Skeletal muscle cell (primary cell): ENCODE data around the gene C2CD2L.
"Not testable (repeated sequence)": the region's sequence is repeated elsewhere in the genome, so short reads cannot be mapped to it uniquely, and the experiment has no call there.

Source experiments
- DNase-seq: peaks from one replicate; pipeline ENCODE4 v3.0.0-alpha.2; 2010; ENCODE audit warnings: low read depth
- H3K4me3 ChIP-seq: 2 replicates; pipeline ENCODE4 v1.5.1; 2011; ENCODE audit warnings: low read depth, mild to moderate bottlenecking, control low read depth, low read length, moderate library complexity

C2CD2L gene

DNA sequence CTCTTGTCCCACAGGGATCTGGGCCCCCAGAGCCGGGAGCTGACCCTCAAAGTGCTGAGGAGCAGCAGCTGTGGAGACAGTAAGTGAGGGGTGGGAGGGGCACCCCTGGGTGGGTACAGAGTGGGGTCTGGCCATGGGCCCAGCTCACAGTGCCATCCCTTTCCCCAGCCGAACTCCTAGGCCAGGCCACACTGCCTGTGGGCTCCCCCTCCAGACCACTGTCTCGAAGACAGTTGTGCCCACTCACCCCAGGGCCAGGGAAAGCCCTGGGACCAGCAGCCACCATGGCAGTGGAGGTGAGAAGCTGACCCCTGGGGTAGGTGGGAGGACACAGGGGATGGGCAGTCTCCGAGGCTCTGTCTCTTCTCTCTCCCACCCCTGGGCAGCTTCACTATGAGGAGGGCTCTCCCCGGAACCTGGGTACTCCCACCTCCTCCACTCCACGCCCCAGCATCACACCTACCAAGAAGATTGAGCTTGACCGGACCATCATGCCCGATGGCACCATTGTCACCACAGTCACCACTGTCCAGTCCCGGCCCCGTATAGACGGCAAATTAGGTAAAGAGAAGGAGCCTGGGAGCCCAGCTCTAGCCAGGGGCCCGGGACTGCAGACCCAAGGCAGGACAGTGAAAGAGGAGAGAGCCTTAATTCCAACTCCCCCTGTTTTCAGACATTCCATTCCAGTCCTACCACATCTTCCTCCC, 5.3 kb downstream of the C2CD2L start:
- no peak overlapping the region for H3K4me3 ChIP-seq
- DNase-seq: no peak

DNA sequence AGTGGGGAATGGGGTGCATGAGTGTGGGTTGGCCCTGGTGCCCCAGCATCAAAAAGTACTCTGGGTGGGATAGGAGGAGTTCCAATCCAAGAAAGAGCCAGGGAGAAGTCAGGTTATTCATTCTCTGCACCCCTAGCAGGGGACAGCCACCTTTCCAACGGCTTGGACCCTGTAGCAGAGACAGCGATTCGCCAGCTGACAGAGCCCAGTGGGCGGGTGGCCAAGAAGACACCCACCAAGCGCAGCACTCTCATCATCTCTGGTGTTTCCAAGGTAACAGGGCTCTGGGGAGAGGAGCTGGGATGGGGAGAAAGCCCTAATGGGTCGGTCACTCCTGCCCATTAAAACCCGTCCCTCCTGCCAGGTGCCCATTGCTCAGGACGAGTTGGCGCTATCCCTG, 6.6 kb downstream of the C2CD2L start:
- no peak overlapping the region for H3K4me3 ChIP-seq
- no peak for DNase-seq

DNA sequence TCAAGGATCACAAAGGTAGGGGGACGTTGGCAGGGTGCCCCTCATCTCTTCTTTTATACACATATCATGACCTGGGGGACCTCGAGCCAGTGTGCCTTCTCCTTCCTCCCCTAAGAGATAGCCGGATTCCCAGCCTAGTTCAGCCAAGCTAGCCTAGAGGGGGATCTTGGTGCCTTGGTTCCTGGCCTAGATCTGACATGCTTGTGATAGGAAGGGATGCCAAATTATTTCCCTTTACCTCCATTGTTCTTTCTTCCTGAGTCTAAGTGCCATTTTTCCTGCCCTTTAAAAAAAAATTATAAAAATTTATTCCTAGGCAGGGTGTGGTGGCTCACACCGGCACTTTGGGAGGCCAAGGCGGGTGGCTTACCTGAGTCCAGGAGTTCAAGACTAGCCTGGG, 7.2 kb downstream of the C2CD2L start:
- no peak for DNase-seq
- H3K4me3 ChIP-seq: no peak overlapping the region

DNA sequence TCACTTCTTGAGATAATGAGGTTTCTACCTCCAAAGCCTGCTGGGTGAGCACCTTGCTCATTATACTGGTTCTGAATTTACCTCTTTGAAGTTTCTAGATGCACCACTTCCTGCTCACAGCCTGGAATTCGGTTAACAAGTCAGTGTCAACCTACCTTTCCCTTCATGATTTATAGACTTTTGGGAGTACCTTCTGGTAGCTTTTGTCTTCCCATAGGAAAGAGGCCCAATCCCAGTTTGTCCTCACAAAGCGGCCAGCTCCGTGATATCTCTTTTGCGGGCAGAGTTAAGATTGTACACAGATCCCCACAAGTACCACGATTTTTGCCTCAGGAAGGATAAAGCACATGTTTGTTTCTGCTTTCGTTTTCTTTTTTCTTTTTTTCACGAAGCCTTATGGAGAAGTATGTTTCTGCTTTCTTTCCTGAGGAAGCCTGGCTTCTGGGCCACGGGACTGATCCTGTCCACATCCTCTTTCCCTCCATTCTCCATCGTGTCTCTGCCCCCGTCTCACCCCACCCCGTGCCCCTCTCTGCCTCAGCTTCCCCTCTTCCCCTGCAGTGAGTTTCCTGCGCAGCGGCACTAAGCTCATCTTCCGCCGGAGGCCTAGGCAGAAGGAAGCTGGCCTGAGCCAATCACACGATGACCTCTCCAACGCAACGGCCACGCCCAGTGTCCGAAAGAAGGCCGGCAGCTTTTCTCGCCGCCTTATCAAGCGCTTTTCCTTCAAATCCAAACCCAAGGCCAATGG, 8.5 kb downstream of the C2CD2L start:
- no peak overlapping the region for H3K4me3 ChIP-seq
- no peak for DNase-seq

DNA sequence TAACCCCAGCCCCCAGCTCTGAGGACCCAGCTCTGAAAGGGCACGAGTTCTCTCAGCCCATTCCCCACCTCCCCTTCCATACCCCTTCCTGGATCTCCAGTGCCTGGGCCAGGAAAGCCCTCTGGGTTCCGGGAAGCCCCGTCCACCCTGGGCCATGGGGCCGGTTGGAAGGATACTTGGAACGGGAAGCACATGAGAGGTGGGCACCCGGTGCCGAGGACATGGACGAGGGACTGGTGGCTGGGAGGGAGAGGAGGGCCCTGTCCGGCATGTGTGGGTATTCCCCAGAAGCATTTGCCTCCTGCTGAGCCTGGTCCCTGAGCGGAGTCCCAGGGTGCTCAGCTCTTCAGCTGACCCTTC, 9.1 kb downstream of the C2CD2L start:
- H3K4me3 ChIP-seq: no peak overlapping the region

DNA sequence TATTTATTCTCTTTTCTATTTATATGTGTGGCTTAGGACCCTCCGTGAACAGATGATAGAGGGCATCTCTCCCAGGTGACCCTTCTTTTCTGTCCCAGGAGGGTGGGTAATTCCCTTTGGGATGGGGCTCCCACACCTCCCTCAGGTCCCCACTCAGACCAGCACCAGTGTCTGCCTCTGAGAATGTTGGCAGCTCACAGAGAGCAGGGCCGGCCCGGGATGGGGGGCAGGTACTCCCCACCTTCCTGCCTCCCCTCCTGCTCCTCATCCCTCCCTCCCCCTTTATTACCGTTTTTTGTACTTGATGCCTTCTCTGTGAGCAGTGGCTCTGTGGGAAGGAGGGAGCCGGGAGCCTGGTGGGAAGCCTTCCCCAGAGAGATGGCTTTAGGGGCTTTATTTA, 9.5 kb downstream of the C2CD2L start:
- no peak overlapping the region for H3K4me3 ChIP-seq
- DNase-seq: no peak

More for the DNA sequence above, 9.1 kb downstream of the C2CD2L start:
- DNase-seq: no peak

DNA sequence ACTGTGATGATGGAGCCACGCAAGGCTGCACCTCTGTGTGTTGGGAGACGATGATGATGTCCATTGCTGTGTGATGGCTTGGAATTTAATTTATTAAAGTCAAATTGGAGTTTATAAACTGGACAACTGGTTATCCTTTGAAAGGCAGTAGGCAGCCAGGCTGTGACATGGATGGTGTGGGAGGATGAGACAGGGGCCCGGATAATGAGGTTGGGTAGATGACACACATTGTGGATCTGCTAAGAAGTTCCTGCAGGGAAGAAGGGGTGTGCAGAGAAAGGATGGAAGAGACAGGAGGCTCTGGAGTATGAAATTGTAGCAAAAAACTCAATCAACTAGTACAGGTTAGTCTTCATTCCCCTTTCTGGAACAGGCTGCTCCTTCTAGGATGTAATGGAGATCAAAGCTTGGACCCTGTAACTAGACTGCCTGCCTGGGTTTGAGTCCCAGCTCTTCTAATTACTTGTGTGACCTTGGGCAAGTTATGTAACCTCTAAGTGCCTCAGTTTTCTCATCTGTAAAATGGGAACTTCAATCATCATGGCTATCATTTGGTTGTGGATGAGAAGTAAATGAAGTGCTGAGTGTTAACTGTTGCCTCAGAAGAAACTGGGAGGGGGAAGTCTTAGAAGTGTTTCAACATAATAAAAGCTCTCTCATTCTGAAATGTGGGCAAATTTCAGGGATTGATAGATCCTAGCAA, 10.0 kb downstream of the C2CD2L start:
- no peak for DNase-seq
- no peak overlapping the region for H3K4me3 ChIP-seq

DNA sequence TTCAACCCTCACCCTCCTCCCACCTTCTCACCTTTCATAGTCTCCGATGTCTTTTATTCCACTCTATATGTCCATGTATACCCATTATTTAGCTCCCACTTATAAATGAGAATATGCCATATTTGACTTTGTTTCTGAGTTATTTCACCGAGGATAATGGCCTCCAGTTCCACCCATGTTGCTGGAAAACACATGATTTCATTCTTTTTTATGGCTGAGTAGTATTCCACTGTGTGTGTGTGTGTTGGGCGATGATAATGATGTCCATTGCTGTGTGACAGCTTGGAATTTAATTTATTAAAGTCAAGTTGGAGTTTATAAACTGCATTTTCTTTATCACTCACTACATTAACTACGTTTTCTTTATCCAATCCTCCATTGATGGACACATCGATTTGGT, 11.1 kb downstream of the C2CD2L start:
- no peak for DNase-seq
- H3K4me3 ChIP-seq: no peak overlapping the region

DNA sequence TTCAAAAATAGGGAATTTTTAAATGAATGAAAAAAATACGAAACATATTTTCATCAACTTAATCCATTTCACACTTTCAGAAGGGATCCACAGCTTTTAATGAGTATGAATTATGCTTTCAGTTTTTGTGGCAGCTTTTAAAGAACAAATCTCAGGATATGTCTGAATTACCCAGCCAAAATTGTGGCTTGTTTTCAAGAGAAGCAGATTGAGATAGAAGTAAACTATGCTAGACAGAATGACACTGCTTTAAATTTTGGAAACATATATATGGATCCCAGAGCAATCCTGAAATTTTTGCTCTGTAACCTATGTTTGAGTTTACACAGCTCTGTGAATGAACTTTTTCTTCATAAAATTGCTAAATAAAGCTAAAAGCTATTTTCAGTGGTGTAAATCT, 11.8 kb downstream of the C2CD2L start:
- no peak for DNase-seq
- no peak overlapping the region for H3K4me3 ChIP-seq

DNA sequence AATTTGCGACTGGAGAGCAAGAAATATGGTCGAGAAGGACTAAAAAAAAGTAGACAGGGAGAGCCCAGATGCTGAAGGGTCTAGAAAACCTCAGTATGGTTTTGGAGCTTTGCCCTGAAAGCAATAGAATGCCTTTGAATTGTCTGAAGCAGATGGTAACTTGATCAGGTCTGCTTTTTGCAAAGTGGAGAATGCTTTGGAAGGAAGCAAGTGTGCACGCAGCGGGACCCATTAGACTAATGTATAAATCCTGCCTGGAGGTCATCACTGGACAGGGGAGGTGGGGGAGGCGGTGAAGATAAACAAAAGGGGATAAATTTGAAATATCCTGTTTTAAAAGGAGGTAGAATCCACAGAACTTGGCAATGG, 13.5 kb downstream of the C2CD2L start:
- DNase-seq: no peak
- peak overlapping the region; percentile 84 for H3K4me3 ChIP-seq

DNA sequence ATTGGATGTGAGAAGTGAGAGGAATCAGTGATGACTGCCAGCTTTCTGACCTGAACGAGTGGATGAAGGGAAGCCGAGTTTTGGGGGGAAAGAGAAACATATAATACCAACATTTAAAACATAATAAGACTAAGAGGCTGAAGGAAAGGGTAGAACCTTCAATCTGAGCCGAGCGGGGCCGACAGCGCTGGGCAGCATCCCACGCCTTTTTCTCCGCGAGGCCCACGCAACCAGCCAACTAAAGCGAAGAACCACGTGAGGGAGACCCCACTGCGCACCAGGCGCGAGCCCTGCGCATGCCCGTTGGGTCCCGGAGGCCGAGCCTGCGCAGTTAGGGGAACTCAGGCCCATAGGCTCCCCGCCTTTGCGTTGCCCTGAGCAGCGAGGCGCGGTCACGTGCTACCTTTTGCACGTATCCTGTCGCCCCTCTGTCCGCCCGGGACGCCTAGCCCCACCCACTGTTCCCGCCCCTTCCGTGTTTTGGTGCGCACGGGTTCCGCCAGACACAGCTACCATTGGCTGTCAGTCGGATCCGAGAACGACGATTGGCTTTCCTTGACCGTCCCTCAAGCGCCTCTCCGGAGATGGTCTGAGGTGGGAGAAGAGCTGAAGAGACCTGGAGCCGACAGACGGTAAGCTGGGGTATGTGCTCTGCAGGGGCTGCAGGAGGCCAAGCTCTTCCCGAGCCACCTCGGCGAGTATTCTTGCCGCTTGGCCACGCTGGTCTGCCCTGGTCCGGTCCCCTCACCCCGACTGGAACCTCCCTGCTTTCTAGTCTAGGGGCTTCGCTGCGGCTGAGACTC, 14.1 kb downstream of the C2CD2L start, which contains the start of gene HINFP:
HINFP (plus strand) TSS at position 573 of the 803 bp plus-strand sequence. CDS start 5,365 bp downstream, outside the sequence.
- DNase-seq: peak; percentile 97
- H3K4me3 ChIP-seq: peak within 1 kb of the TSS; percentile 84

DNA sequence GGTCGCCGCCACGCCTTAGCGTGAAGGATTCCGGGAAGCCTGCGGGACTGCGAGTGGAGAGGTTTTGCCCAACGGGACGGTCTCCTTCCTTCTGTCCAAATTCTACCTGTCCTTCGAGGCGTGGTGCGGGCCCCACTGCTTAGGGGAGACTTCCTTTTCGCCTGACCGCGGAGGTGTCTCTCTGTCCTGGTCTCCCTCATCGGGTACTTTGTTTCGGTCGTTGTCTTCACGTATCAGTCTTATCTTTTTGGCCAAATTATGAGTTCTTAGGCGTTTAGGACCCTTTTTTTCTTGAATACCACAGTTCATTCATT, 14.6 kb downstream of the C2CD2L start:
- H3K4me3 ChIP-seq: peak overlapping the region; percentile 84
- DNase-seq: no peak

DNA sequence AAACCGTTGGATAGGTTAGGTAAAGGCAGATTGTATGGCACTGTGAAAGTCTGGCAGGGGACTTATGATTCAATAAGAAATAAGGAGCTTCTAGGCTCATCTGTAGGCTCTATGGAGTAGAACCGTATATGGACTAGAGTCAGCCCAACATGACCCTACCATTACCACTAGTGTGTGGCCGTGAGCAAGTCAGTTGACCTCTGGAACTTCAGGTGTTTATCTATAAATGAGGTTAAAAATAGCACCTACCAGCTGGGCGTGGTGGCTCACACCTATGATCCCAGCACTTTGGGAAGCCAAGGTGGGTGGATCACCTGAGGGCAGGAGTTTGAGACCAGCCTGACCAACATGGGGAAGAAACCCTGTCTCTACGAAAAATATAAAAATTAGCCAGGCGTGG, 18.7 kb downstream of the C2CD2L start:
- no peak overlapping the region for H3K4me3 ChIP-seq
- DNase-seq: no peak

DNA sequence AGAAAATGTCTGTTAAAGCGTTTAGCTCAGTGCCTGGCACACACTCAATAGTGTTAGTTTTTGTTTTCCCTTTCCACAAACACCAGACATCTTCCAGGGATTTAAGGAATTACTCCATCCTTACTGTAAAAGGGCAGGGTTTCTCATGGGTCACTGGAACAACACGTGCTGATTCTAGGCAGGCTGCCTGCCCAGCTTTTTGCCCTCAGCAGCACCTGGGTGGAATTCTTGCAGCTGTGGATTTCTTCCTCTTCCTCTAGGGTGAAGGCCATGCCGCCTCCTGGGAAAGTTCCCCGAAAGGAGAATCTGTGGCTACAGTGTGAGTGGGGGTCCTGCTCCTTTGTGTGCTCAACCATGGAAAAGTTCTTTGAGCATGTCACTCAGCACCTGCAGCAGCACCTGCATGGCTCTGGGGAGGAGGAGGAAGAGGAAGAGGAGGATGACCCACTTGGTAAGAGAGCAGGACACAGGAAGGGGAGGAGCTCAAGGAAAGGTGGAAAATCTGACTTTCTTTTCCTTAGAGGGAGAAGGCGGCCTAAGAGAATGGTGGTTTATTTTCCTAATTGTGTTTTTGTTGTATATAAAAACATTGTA, 19.6 kb downstream of the C2CD2L start:
- no peak for DNase-seq
- H3K4me3 ChIP-seq: no peak overlapping the region

DNA sequence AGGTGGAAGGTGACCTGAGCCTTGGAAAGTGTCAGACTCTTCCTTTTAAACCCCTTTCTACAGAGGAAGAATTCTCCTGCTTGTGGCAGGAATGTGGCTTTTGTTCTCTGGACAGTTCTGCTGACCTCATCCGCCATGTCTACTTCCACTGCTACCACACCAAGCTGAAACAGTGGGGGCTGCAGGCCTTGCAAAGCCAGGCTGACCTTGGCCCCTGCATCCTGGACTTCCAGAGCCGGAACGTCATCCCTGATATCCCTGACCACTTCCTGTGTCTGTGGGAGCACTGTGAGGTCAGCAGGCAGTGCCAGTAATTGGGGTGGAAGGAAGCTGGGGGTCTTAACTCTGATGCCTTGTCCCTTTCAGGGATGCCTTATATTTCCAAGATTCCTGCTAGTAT, 23.5 kb downstream of the C2CD2L start:
- DNase-seq: no peak
- H3K4me3 ChIP-seq: no peak overlapping the region

DNA sequence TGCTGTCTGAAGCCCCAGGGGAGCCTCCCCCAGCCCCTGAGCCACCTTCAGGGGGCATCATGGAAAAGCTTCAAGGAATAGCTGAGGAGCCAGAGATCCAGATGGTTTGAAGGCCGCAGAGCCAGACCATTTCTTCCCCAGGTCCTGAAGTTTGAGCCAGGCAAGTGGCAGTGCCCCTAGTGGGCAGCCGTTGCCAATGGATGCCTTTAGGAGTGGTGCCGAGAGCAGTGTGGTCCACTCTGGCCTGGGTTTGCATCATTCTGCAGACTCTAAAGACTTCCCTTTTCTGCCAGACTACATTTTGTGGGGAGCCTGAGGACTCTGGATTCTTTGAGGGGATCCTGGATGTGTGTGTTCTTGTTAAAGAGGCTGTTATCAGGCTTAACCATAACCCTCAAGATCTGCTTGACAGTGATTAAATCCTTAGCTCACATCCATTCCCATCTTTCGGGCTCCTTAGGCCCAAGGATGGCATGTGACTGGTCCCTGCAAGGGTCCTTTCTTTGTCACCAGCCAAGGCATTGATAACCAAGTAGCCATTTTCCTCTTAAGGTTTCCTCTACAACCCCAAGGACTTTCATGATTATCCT, 27.3 kb downstream of the C2CD2L start:
- no peak overlapping the region for H3K4me3 ChIP-seq
- DNase-seq: no peak

DNA sequence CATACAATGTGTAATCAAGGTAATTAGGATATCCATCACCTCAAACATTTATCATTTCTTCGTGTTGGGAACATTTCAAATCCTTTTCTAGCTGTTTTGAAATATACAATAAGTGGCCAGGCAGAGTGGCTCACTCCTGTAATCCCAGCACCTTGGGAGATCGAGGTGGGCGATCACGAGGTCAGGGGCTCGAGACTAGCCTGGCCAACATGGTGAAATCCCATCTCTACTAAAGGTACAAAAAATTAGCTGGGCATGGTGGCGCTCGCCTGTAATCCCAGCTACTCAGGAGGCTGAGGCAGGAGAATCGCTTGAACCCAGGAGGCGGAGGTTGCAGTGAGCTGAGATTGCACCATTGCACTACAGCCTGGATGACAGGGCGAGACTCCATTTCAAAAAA, 32.1 kb downstream of the C2CD2L start:
- DNase-seq, H3K4me3 ChIP-seq: not testable (repeated sequence)

DNA sequence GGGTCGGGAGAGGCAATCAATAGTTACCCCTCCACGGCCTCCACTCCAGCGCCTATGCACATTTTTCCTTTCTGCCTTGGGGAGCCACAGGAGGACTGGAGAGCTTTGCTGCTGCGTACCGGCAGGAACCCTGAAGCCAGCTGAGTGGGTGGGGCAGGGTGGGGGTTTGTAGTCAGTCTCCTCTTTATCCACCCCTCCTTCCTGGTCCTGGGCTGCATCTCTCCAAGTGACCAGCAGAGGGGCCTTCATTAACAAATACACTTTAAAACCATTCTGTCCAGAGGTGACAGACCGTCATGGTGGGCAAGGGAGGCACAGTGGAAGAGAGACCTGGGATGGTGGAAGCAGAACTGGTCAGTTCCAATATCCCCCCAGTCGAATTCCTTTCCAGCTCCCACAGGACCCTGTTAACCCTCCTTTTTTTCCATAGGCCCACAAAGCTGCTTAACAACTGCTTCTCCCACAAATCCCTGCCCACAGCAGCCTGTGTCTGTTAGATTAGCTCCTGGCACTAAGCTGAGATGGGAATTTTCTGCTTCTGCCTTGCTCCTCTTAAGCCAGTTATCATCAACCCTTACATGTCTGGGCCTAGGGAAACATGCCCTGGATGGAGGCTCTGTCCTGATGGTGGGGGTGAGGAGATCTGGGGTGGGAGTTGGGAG, 37.8 kb downstream of the C2CD2L start:
- no peak overlapping the region for H3K4me3 ChIP-seq
- DNase-seq: peak; percentile 27

DNA sequence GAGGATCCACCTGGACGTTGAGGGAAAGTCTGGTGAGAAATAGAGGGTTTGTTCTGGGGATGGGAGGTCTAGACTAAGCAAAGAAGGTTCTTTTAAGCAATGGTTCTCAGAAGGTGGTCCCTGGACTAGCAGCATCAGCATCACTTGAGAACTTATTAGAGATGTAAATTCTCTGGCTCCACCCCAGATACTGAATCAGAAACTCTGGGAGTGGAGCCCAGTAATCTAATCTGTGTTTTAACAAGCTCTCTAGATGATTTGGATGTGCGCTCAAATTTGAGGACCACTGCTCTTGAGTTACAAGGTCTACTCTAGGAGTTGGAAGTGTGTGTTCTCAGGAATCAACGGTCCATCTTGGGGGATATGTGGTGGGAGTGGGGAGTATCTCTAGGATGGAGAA, 38.4 kb downstream of the C2CD2L start:
- H3K4me3 ChIP-seq: no peak overlapping the region
- DNase-seq: no peak
